Urinary bladder (tissue), 4 donors: ENCODE data around the gene SLC1A4. TPM values are rescaled to one million over a fixed set of nuclear protein-coding genes. Genes with fewer than 3 reads are reported as not detected.

ENCODE experiments used
- DNase-seq: peaks from one replicate; pipeline ENCODE4 v3.0.0-alpha.2; 2015; ENCODE audit errors: extremely low spot score
- H3K27ac ChIP-seq: one replicate; pipeline ENCODE4 v1.5.1; 2013; ENCODE audit warnings: low read depth, mild to moderate bottlenecking, moderate library complexity
- H3K36me3 ChIP-seq: one replicate; pipeline ENCODE4 v1.6.1; 2013; ENCODE audit warnings: mild to moderate bottlenecking, moderate library complexity; ENCODE audit not compliant: insufficient read depth
- H3K4me1 ChIP-seq: one replicate; pipeline ENCODE4 v1.6.1; 2013; ENCODE audit warnings: mild to moderate bottlenecking, moderate library complexity; ENCODE audit not compliant: insufficient read depth
- H3K4me3 ChIP-seq: one replicate; pipeline ENCODE4 v1.5.1; 2013; ENCODE audit warnings: low read depth, low read length
- WGBS: extraction: QIAGEN DNeasy Blood & Tissue Kit; methylation state at CpG from one replicate; pipeline ENCODE4 v1.1.7; 2013; 5-methylcytosine and 5-hydroxymethylcytosine counted together
- polyA plus RNA-seq: library from polyadenylated mRNA; stranded (reverse); fragments of 200-250 nt; gene quantifications from one replicate; pipeline ENCODE4 v1.2.3, GENCODE V29; 2013
- total RNA-seq: library from RNA; depleted of rRNA; stranded (reverse); fragments of >200 nt; gene quantifications from one replicate; pipeline ENCODE4 v1.2.3, GENCODE V29; 2014
- donor health status: healthy with polysubstance abuse.
- donor health status: healthy.

The SLC1A4 gene
- 13.5 TPM for total RNA-seq
- 4.8 TPM for polyA plus RNA-seq

GRCh38 chr2:64989126-64989981, at the start of gene SLC1A4:
Gene SLC1A4 (plus strand): TSS chr2:64989399. CDS start chr2:64989644, 245 bp downstream.
- DNase-seq, result peak; percentile 46
- Histone ChIP-seq H3K36me3 (no peaks in the 10 kb centered on the region), H3K27ac (peak within 1 kb of the TSS; percentile 91), H3K4me3 (peak within 1 kb of the TSS; percentile 68), H3K4me1 (peaks cover 4% of the 10 kb centered on the region)
- WGBS, result under 1% methylated on average over 109 of the region's 109 CpGs

DNA sequence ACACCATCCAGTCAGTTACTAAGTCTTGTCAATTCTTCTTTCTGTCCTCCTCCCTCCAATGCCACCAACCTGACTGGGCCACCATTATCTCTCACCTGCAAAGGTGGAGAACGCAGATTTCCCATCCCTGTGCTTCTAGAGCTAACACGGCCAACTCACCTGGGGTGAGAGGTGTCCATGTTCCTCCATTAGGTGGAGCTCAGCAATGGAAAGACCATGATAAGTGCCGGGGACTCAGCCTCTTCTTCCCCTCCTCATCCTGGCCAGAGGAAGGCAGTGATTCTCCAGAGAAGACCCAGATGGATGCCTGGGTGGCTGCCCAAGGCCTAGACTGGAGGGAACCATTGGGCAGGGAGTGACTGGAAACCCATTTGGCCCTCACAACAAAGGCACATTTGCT, 48.1 kb upstream of the SLC1A4 start:
- Histone ChIP-seq H3K4me3 (no peak overlapping the region), H3K4me1 (no peaks in the 10 kb centered on the region), H3K27ac (no peak overlapping the region), H3K36me3 (no peaks in the 10 kb centered on the region)
- DNase-seq, result no peak
- WGBS, result 86% methylated on average over 3 of the region's 3 CpGs

GRCh38 chr2:64941801-64942200, 47.4 kb upstream of the SLC1A4 start:
- 74% methylated on average over 5 of the region's 5 CpGs for WGBS
- Histone ChIP-seq H3K36me3 (no peaks in the 10 kb centered on the region), H3K4me1 (no peaks in the 10 kb centered on the region), H3K27ac (no peak overlapping the region), H3K4me3 (no peak overlapping the region)
- no peak for DNase-seq

DNA sequence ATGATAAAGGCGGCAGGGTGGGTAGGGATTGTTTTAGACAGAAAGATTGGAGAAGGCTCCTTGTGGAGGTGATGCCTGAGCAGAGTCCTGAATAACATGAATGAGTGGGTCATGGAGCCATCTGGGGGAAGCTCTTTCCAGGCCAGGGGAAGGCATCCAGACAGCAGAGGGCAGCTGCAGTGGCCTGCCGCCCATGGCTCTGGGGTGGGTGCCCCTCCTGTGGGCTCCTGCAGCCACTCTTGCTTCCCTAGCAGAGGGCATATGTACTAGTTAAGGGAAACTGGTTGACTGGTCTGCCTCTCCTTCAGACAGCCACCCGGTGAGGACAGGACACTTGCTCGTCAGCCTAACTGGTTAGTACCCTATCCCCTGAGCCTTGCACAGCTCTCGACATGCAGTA, 46.5 kb upstream of the SLC1A4 start:
- WGBS, result 96% methylated on average over 5 of the region's 5 CpGs
- no peak overlapping the region for H3K27ac ChIP-seq
- H3K4me3 ChIP-seq, result no peak overlapping the region
- H3K36me3 ChIP-seq, result no peaks in the 10 kb centered on the region
- no peak for DNase-seq
- H3K4me1 ChIP-seq, result no peaks in the 10 kb centered on the region

DNA sequence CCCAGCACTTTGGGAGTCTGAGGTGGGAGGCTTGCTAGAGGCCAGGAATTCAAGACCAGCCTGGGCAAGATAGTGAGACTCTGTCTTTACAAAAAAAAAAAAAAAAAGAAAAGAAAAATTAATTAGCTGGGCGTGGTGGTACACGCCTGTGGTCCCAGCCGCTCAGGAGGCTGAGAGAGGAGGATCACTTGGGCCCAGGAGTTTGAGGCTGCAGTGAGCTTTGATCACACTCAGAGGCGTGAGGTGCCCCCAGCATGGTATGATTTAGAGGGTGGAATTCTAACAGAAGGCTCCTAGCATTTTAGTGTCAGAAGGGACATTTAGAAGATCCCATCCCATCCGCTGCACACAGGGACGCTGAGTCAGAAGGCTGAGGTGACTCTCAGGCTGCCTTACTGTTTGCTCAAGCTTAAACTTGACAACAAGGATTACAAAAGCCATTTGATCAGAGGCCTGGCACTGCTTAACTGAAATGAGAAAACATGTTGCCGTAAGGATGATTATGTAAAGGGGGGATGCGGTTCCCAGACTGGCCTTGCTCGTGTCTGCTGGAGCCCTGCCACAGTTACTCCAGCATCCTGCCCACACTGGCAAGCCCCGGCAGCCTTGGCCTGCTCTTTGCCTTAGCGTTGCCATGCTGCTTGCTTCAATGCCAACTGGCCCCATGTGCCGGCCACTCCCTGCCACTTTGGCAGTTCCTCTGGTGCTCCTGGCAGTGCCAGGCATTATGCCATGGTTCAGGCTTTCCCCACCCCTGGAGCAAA, 45.6 kb upstream of the SLC1A4 start:
- H3K4me3 ChIP-seq, result no peak overlapping the region
- 70% methylated on average over 12 of the region's 12 CpGs for WGBS
- H3K4me1 ChIP-seq, result no peaks in the 10 kb centered on the region

GRCh38 chr2:64944484-64944883, 44.7 kb upstream of the SLC1A4 start:
- H3K36me3 ChIP-seq, result no peaks in the 10 kb centered on the region
- no peak overlapping the region for H3K27ac ChIP-seq
- WGBS, result 93% methylated on average over 4 of the region's 4 CpGs
- no peak overlapping the region for H3K4me3 ChIP-seq
- no peak for DNase-seq
- H3K4me1 ChIP-seq, result no peaks in the 10 kb centered on the region

More for the DNA sequence above, 45.6 kb upstream of the SLC1A4 start:
- no peak for DNase-seq
- no peak overlapping the region for H3K27ac ChIP-seq
- no peaks in the 10 kb centered on the region for H3K36me3 ChIP-seq

DNA sequence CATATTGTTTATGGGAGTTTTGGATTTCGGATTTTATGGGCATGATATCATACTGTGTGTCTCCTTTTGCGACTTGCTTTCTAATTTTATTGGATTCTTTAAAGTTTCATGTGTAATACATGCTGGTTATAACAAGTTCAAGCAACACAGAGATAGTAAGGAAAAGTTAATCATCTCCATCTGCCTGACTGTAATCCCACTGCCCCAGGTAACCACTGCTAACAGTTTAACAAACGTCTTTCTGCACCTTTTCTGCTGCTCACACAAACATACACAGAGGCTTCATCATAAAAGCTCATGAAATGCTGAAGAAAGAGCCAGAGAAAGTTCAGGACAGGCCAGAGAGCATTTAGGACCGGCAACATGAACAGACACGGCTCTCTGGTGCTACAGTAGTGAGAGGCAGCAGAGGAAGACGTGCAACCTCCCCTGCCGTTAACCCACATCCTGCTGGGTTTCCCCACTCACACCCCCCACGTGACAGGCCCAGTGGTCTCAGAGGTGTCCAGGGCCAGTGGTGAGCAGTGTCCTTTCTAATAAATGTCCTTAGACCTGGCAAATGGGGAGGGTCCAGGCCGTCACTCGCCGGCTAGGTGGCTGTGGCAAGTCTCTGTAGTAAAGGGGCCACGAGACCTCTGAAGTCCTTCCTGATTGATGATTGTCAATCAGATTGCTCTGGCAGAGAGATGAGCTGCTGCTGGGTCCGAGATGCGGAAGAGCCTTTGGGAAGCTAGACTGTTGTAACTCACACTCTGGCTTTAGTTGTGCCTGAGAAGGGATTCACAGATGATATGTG, 43.0 kb upstream of the SLC1A4 start:
- H3K4me1 ChIP-seq, result no peaks in the 10 kb centered on the region
- 45% methylated on average over 14 of the region's 14 CpGs for WGBS
- no peak overlapping the region for H3K4me3 ChIP-seq
- no peak for DNase-seq
- no peak overlapping the region for H3K27ac ChIP-seq
- H3K36me3 ChIP-seq, result no peaks in the 10 kb centered on the region

DNA sequence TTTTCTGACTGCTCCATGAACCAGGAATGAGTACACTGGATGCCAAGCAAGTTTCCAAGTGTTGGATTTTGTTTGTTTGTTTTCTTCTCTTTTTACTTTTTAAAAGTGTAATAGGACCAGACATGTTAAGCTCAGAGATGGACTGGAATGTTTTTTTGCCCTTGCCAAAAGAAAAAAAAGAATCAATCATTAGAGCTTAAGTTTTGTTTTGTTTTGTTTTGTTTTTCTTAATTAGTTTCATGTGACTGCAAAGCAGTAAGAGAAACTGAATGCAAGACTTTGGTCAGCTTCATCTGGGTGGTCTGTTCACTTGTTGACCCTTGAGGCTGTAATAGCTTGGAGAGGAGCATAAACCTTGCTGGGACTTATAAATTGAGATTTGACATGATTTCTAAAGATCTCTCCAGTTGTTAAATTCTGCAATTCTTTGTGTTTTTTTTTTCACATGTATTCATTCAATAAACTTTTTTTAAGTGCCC, 42.4 kb upstream of the SLC1A4 start:
- Histone ChIP-seq H3K27ac (no peak overlapping the region), H3K4me1 (no peaks in the 10 kb centered on the region), H3K4me3 (no peak overlapping the region), H3K36me3 (no peaks in the 10 kb centered on the region)
- DNase-seq, result no peak

DNA sequence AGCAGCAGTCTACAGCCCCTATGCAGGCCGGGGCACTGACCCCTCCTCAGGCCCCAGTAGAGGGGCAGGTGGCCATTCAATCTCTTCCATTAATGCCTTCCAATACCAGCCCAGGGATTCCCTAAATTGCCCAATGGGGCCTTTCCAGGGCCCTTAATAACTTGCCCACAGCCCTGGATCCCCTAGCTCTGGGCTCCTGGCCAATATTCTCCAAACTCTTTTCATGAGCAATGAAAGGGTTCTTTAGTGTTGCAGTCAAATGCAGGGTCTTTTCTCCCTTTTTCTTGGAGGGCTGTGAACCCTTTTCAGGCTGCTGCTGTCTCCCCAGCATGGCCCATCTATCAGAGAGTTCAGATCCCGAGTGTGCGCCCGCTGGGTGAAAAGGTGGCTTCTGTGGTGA, 41.3 kb upstream of the SLC1A4 start:
- no peaks in the 10 kb centered on the region for H3K36me3 ChIP-seq
- H3K27ac ChIP-seq, result no peak overlapping the region
- no peaks in the 10 kb centered on the region for H3K4me1 ChIP-seq
- H3K4me3 ChIP-seq, result no peak overlapping the region
- 93% methylated on average over 4 of the region's 4 CpGs for WGBS
- DNase-seq, result no peak

DNA sequence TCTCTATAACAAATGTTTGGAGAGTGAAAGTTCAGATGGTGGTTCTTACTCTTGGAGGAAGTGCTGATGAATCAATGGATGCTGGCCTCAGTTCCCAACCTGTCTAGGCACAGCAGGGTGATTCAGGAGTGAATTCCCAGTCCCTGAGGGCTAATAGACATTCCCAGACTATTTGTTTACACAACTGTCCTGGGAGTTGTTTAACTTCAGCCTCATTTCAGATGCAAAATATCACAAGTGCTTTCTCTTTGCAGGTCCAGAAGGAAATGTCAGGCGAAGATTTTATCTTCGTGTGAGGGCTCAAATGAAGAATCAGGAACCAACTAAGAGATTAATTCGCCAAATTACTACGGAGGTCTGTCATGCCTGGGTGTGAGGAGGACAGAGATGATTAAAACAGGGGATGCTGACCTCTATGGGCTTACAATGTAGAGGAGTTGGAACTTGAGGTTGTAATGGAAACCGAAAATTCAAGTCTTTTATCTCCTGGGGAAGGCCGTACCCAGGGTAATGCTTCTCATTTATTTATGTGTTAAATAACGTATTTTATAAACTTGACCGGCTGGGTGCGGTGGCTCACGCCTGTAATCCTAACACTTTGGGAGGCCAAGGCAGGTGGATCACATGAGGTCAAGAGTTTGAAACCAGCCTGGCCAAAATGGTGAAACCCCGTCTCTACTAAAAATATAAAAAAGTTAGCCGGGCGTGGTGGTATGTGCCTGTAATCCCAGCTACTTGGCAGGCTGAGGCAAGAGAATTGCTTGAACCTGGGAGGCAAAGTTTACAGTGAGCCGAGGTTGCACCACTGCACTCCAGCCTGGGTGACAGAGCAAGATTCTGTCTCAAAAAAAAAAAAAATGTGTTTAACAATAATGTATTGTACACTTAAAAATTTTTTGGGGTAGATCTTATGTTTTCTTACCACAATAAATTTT, 38.7 kb upstream of the SLC1A4 start:
- no peaks in the 10 kb centered on the region for H3K36me3 ChIP-seq
- DNase-seq, result no peak
- WGBS, result 63% methylated on average over 14 of the region's 14 CpGs
- no peak overlapping the region for H3K4me3 ChIP-seq
- H3K4me1 ChIP-seq, result no peaks in the 10 kb centered on the region
- H3K27ac ChIP-seq, result no peak overlapping the region

- Histone ChIP-seq H3K4me1 (no peaks in the 10 kb centered on the region), H3K4me3 (no peak overlapping the region), H3K36me3 (no peaks in the 10 kb centered on the region), H3K27ac (no peak overlapping the region)
- DNase-seq, result no peak
- WGBS, result 62% methylated on average over 5 of the region's 5 CpGs
Measured at GRCh38 chr2:64951306-64951953, 37.8 kb upstream of the SLC1A4 start.

DNA sequence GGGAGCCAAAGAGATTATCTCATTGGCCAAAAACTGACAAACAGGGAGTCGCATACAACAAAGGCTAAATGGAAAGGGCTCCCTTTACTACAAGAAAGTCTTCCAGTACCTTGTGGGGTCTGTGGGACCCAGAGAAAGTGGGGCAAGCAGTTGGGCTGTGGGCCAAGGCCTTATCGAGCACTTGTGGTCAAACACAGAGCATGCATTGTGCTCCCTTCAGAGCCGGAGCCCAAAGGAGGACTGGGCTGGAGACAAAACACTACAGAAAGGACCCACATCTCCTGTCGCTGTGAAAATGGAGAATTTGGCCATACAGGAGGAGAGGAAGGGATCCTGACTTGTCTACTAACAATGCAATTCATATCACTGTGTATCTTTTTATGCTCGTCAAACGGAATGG, 37.1 kb upstream of the SLC1A4 start:
- no peak overlapping the region for H3K4me3 ChIP-seq
- 82% methylated on average over 6 of the region's 6 CpGs for WGBS
- no peaks in the 10 kb centered on the region for H3K36me3 ChIP-seq
- H3K4me1 ChIP-seq, result no peaks in the 10 kb centered on the region
- no peak for DNase-seq
- H3K27ac ChIP-seq, result no peak overlapping the region
